Endometrial microvascular endothelial cells (primary cell): ENCODE data around the gene SPACA5. TPM values are rescaled to one million over a fixed set of nuclear protein-coding genes. Genes with fewer than 3 reads are reported as not detected.

ENCODE experiments used
- total RNA-seq: library from RNA; depleted of rRNA; stranded (reverse); fragments of >200 nt; gene quantifications from one replicate; pipeline ENCODE4 v1.2.3, GENCODE V29; 2015; ENCODE audit errors: inconsistent ontology term

SPACA5 gene
- total RNA-seq, 1 donor from 2014 or later = not detected

Other genes starting within 250 kb of the SPACA5 start
- gene ZNF81, start 170.1 kb upstream of the SPACA5 start, total RNA-seq = 3.3 TPM
- gene ZNF182, start 3.0 kb upstream of the SPACA5 start, total RNA-seq = 2.0 TPM
- 2.6 TPM for gene ZNF630, start 64.7 kb downstream of the SPACA5 start, total RNA-seq
- not detected for gene SPACA5B, start 123.6 kb downstream of the SPACA5 start, total RNA-seq
- gene SSX5, start 189.8 kb downstream of the SPACA5 start, total RNA-seq = not detected
- not detected for gene SSX1, start 248.4 kb downstream of the SPACA5 start, total RNA-seq